Activated CD8-positive, alpha-beta memory T cell treated with anti-CD3 and anti-CD28 coated beads, Interleukin-2, amount 50 U/mL, for 4 hours (primary cell): ENCODE results near the gene SNRK.

Experiments used
- DNase-seq: peaks from one replicate; pipeline ENCODE4 v3.0.0-alpha.2; 2020

Gene SNRK

GRCh38 chr3:43309372-43310305 is 23.3 kb downstream of the SNRK start:
- no peak for DNase-seq

DNA sequence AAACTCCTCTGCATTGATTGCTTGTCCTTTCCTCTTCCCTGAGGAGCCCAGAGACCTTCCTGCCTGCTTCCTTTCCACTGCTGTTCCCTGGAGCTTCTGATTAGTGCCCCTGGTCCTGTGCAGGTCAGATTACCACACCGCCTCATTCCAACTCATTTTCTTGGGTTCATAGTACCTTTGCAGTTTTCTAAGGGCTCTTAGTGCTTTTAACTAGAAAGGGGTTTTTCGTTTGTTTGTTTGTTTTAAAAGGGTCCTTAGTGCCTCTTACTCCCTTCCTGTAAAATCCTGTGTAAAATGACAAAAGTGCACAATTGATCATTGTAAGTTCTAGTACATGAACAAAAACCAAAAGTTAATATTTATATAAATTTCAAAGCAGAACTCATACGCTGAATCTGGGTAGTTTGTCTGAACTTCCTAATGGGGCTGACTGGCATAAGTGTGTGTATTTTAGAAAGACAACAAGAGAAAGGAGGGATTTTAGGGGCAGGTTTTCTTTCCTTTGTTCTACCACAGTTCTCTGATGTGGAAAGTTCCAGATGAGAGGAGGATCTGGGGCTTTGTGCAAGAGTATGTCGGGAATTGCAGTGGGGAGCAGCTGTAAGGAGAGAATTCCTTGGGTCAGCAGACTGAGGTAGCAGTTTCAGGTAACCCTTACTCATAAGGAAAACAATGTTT is 30.6 kb downstream of the SNRK start:
- DNase-seq: no peak

- DNase-seq: no peak
Measured at GRCh38 chr3:43317461-43318316, 31.3 kb downstream of the SNRK start.

- no peak for DNase-seq
Measured at GRCh38 chr3:43319376-43319775, 33.0 kb downstream of the SNRK start.

DNA sequence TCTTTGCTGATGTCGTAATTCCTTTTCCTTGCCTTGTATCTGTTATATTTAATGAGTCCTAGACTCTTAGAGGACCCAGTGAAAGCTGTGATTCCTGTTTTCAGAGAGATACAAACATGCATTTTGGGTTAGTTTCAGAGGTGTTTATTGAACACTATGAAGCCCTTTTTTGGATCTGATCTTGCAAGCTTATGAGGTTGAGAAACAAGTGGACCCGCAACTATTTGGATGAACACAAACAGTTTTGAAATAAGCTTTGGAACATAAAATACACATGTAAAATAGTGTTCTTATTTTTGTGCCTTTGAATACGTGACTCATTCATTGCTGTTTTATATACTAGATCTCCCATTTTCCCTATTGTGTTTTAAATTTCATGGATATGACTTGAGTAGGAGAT is 33.5 kb downstream of the SNRK start:
- no peak for DNase-seq

DNA sequence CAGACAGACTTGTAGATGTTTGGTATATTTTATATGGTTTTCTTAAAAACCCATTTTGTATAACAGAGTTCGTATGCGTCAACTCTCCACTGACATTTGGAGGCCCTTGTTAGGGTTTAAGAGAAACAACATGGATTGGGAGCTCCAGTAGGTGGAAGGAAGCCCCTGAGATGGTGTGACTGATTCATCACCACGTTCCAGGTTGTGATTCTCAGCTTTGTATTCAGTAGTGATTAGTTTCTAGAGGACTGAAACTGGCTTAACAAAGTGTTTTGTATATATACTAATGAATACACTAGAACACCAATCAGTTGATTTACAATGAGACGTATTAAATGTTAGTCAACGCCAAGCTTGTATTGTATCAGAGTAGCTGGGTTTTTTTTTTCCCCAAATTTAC is 33.9 kb downstream of the SNRK start:
- DNase-seq: no peak

DNA sequence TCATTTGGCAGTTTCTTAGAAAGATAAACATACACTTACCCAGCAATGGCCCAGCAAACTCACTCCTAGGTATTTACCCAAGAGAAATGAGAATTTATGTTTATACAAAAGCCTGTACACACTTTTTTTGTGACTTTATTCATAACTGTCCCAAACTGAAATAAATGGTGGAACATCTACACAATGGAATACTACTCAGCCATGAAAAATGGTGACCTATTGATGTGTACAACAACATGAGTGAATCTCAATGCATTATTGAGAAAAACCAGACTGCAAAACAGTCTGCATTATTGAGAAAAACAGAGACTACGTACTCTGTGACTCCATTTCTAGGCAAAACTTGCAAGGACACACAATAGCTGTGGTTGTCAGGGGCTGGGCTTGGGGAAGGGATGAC is 37.2 kb downstream of the SNRK start:
- DNase-seq: no peak

- no peak for DNase-seq
Measured at GRCh38 chr3:43326891-43327581, 40.7 kb downstream of the SNRK start.

DNA sequence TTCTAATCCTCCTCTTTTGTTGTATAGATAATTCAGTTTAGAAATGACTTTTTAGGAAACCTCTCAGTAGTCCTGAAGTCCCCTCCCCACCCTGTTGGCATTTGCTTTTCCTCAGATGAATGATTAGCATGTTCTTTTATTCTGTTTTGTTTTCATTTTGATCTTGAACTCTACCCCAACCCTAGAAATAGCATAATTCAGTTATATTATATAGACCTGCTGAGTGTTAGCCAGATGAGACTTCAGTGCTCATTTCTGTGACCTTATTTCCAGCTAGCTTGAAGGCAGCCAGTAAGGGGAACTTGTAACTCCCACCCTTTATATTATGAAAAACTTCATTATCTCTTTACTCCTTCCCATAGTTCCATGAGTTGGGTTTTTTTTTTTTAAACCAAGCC is 41.2 kb downstream of the SNRK start:
- DNase-seq: no peak

DNA sequence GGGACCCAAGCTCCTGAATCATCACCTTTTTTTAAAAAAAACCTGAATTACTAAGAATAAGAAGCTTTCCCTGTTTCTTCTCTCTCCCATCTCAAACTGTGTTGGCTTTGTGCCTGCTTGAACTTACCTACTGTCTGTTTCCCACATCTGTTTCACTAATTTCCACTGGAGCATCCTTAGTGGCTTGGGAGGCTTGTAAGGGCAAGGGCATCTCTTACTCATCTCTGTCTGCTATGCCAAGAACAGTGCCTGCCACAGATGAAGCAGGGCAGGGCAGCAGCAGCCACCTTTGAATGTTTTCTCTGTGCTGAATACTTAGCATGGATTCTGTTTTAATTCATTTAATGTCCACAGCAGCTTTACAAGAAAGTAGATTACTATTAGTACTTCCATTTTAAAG is 42.3 kb downstream of the SNRK start:
- DNase-seq: no peak

DNA sequence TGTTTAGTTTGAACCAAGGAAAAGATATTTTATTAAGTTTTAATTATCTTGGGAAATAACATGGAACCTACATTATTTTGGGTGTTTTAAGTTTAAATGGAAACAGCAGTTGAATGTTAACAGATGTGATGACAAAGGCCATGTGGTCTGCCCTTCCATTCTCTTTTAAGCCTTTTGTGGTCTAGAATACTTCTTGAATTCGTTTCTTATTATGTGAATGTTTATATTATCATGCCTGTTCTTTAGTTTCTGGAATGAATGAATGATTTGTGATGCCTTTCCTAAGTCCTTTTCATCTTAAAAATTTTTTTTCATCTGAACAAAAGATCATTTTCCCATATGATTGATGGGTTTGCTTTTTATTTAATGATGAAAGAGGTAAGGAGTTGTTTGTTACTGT is 44.6 kb downstream of the SNRK start:
- DNase-seq: no peak

GRCh38 chr3:43331381-43331780 is 45.0 kb downstream of the SNRK start:
- DNase-seq: no peak

GRCh38 chr3:43334976-43335375 is 48.6 kb downstream of the SNRK start:
- DNase-seq: no peak

GRCh38 chr3:43335799-43336198 is 49.5 kb downstream of the SNRK start:
- no peak for DNase-seq

DNA sequence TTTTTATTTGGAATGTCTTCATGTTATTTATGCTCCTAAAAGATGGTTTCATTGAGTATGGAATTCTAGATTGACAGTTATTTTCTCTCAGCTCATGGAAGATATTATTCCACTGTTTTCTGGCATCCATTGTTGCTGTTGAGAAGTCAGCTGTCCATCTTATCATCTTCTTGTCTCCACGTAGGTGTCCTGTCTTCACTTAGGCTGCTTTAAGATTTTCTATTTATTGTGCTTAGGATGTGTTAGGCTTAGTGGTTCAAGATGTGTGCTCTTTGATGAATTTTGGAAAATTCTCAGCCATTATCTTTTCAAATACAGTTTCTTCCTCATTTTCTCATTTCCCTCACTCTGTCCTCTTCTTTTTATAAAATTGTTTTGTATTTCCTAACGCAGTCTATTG is 52.0 kb downstream of the SNRK start:
- DNase-seq: no peak

DNA sequence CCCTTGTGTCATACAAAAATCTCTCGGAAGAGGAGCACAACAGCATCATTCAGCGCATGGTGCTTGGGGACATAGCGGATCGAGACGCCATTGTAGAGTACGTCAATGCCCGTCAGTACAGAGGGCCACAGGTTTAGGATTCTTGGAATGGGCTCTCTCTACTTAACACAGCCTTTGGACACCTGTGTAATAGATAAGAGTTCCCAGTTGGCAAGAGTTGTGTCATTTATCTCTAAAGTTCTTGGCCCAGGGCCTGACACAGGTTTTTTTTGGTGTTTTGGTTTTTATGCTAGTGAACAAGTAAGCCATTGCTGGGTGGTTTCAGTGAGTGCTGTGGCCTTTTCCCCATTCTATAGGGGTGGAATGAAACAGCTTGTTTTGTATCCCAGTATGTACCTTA is 54.1 kb downstream of the SNRK start:
- DNase-seq: no peak

DNA sequence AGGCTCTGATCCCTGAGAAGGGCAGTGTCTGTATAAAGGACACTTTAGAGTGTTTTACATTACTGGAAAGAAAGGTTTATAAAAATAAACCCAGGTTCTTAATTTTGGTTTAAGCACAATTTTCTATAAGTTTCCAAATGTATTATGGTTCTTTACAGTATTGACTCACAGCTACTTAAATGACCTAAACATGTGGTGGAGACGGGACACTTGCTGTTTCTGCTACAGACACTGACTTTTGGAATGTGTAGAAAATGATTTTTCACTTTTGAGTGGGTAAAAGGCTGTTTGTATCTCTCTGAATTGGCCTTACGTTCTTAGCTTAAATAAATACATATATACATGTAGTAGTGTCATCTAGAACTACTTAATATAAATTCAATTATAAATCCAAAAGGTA is 55.4 kb downstream of the SNRK start:
- no peak for DNase-seq

DNA sequence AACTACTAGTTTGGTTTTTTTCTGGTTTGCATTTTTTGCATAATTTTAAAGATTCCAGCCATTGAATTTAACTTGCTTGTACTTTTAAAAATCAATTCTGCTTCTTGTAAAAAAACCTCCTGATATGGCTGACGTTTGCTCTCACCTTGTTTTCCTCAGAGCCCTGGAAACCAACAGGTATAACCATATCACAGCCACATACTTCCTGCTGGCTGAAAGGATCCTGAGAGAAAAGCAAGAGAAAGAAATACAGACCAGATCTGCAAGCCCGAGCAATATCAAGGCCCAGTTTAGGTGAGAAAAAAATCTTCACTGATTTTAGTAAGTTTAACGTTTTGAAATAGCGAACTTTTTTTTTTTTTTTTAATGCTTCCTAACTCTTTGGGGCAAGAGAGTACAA is 56.8 kb downstream of the SNRK start:
- no peak for DNase-seq

DNA sequence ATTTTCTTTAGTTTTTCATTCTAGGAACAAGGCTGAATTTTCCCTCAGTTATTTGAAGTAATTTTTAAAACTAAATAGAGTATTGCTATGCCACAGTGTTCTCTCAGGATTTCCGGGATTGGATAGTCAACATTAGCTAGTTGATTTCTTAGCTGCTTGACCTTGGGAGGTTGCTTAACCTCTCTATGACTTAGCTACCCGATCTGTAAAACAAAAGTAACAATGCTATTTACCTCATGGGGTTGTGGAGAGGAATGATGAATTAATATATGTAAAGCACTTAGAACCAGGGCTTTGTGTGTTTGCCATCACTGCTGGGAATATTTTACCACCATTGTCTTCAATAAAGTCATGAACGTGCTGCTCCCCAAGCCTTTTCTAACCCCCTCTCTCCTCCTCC is 57.5 kb downstream of the SNRK start:
- DNase-seq: no peak

- no peak for DNase-seq
Measured at GRCh38 chr3:43344520-43344919, 58.2 kb downstream of the SNRK start.

GRCh38 chr3:43345246-43345645 is 58.9 kb downstream of the SNRK start:
- no peak for DNase-seq

DNA sequence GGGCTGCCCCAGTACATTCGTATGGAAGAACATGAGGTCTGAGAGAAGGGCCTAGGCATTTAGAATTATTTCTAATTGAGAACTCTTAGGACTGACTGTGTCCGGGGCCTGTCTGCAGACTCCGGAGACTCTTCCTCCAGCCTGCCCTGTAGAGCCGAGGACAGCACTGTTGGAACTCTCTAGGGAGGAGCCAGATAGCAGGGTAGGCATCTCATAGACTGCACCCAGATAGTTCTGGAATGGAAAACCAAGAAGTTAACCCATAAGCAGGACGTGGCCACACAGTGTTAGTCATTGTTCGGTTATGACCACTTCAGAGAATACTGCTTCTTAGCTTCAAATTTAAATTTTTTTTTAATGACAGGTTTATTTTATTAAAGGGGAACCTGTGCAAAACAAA is 59.5 kb downstream of the SNRK start:
- no peak for DNase-seq
